NCI-H345 (cell line): ENCODE results near the gene MYH2.

ENCODE experiments used
- DNase-seq: peaks from one replicate; lab custom pipeline; 2025; lab: John Stamatoyannopoulos, UW

The MYH2 gene

GRCh38 chr17:10516065-10516464 lies 33.4 kb downstream of the MYH2 start:
- no peak for DNase-seq

DNA sequence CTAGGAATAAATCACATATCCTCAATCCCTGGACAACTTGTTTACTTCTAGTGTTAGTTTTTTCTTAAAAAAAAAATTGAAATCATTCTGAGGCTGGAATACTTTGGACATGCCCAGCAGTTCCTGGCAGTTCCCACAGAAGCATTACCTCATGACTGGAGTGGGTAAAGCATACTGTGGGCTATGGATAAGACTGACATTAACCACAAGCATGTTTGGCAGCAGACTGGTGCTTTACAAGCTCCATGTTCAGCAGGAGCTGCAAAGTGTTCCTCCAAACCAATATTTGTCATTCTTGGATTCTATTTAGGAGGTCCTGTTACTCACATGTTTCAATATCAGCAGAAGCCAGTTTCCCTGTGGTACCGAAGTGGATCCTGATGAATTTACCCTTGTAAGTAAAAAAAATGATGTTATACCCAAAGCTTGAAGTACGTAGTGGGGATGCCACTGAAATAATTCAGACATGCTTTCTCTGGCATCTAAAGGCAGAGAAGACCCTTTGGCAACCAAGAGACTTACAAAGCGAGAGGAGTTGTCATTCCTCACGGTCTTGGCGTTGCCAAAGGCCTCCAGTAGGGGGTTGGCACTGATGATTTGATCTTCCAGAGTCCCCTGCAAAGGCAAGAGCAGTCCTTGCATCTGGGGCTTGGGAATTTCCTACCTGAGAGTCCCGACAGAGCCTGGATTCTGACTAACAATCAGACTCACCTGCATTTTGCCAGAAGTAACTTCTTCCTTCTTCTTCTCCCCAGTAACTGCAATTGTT lies 36.0 kb downstream of the MYH2 start:
- DNase-seq, result no peak

DNA sequence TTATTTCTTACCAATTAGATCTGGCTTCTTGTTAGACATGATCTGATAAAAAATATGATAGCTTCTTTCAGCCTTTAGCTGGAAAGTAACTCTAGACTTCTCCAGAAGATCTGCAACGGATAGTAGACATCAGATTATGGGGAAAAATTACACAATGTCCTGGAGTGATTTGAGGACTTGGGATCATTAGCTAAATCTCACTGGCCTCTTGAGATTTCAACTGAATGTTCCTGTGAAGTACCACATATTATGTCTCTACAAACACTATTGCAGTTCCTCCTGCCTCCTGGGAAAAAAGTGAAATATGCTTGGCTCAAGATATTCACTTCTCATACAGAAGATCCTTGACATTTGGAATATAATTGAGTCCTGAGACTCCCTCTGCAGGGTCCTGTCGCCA lies 36.6 kb downstream of the MYH2 start:
- no peak for DNase-seq

- no peak for DNase-seq
These were observed 49.5 kb downstream of the MYH2 start for GRCh38 chr17:10499950-10500349.

DNA sequence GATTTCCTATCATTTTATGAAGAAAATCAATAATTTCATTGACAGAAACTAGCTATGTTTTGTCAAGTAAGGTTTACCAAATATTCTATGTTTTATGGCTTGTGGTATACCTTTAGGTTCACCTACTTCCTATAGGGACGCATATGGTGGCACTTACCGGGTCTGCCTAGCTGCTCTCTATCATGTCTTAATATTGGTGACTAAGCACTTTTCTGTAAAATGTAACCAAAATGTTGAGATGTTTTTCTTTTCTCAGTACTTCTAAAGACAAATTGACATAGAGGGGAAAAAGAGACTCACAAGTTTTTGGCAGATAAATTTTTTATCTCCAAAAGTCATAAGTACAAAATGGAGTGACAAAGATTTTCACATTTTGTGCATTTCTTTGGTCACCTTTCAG lies 57.5 kb downstream of the MYH2 start:
- DNase-seq, result no peak

DNA sequence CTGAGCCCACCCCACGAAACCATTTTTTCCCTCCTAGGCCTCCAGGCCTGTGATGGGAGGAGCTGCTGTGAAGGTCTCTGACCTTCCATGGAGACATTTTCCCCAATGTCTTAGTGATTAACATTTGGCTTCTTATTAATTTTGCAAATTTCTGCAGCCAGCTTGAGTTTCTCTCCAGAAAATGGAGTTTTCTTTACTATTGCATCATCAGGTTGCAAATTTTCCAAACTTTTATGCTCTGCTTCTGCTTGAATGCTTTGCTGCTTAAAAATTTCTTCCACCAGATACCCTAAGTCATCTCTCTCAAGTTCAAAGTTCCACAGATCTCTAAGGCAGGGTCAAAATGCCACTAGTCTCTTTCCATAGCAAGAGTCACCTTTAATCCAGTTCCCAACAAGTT lies 67.2 kb downstream of the MYH2 start:
- no peak for DNase-seq

DNA sequence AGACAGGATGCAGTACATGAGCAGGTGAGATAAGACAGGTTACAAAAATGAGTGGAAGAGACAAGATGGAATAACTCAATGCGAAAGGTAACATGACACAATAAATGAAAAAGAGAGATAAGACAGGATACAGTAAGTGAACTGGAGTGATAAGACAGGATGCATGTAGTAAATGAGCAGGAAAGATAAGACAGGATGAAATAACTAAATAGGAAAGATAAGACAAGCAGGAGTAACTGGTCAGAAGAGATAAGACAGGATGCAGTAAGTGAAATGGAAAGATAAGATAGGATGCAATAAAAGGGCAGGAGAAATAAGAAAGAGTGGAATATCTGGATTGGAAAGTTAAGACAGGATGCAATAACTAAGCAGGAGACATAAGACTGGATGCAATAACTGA lies 71.8 kb downstream of the MYH2 start:
- DNase-seq, result no peak

DNA sequence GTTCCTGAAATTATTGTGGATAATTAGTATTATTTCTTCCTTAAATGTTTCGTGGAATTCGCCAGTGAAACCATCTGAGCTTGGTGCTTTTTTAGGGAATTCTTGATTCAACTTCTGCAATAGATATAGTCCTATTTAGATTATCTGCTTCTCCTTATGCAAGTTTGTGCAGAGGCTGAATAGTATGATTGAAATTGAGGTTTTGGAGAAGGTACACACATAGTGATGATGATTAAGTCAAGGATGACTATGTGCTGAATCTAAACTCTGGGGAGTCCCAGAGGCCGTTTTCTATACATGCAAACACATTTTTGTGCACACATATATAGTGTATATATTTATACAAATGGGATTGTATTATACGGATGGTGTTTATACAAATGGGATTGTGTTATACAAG lies 74.9 kb downstream of the MYH2 start:
- no peak for DNase-seq

DNA sequence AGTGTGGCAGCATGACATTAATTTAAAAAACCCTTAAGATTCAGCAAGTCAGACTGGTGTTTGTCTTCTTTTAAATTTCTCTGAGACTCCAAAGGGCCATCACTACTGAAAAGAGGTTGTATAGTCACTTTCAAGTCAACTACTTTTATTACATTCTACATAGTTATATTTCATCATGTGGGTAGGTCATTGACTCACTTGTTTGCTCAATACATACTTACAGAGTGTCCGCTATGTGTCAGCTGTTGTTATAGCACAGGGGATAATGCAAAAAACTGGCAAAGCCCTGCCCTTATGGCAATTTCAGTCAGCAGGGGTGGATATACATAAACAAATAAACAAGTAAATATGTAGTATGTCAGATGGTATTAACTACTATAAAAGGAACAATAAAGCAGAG lies 77.6 kb downstream of the MYH2 start:
- DNase-seq, result no peak
